ENCODE results near the gene BRICD5.

Gene BRICD5

DNA sequence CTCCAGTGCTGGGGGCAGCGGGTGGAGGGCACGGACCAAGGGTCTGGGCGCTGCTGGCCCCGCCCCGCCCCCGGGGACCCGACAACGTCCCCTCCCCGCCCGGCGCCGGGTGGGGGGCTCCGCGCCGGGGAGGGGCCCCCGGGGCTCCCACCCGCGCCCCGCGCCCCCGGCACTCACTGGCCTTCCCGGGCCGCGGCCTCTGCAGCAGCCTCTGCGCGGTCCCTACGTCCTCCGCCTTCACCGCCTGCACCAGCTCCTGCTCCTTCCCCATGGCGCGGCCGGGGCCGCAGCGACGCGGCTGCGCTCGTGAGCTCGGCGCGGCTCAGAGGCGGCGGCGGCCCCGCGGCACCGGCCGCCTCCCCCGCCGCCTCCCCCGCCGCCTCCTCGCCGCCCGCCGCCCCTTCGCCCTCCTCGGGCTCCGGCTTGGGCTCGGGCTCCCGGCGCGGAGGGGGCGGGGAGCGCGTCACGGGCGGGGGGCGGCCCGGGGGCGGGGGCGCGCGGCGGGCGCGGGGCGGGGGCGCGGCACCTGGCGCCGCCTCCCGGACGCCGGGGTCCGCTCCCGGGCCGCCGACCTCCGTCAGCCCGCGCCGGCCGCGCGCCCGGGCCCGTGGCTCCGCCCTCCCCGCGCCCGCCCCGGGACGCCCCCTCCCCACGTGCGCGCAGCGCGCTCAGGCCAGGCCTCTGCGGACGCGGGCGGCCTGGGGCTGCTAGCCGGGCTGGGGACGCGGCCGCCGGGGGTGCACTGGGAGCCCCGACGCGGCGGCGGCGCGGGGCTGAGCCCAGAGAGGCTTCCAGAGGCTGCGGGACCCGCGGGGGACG lies 14.3 kb downstream of the BRICD5 start, which contains the start of gene CASKIN1:
Gene CASKIN1 (minus strand): TSS at position 444 of the 819 bp plus-strand sequence. CDS start 173 bp downstream, at position 271.
- DNase-seq: no peak

DNA sequence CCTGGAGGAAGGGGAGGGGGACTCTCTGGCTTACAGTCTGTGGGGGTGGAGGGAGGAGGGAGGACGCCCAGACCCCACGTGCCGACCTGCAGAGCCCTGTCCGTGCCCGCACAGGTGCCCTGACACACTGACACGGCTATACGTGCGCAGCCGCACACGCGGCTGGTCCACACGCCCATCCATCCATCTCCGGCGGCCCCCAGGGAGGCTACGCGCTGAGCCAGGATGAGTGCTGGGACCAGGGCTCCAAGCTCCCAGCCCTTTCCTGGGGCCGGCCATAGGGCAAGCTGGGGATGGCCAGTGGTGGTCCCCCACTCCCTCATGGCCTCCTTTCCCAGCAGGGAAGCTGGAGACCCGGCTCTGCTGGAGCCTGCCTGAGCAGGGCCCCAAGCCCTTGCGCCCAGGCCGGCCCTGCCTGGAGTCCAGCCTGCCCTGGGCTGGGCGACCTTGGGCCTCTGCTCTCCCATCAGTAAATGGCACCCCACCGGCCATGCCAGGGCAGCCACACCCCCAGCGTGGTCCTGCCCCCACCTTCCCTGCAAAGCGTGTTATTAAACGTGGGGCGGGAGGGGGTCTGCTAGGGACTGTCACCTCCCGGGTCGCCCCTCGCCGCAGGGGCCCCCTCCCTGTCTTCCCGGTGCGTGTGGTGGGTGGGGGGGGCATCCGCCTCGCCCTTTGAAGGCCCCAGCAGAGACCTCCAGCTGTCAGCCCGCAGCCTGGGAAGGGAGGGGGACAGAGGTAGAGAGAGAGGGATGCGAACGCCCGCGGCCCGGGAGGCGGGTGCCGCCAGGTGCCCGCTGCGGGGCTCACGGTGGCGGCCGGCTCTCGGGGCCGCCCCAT lies 15.1 kb downstream of the BRICD5 start:
- no peak for DNase-seq

DNA sequence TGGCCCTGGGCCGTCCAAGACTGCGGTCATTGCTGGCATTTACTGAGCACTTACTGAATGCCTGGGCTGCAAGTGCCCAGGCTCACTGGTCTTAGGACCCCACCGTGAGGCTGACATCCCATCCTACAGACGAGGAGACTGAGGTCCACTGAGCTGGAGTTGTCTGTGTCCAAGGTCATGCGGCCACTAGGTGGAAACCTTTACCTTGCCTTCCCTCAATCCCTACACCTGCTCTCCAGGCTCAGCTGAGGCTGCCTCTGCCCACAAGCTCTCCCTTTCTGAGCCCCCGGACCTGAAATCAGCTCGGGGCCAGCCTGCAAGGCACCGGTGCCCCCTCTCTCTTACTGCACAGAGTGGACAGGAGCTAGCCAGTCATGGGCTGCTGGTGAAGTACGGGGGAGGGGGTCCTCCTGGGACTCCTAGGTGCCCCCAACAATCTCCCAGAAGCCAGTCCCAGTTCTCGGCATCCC lies 15.8 kb downstream of the BRICD5 start:
- no peak for DNase-seq

DNA sequence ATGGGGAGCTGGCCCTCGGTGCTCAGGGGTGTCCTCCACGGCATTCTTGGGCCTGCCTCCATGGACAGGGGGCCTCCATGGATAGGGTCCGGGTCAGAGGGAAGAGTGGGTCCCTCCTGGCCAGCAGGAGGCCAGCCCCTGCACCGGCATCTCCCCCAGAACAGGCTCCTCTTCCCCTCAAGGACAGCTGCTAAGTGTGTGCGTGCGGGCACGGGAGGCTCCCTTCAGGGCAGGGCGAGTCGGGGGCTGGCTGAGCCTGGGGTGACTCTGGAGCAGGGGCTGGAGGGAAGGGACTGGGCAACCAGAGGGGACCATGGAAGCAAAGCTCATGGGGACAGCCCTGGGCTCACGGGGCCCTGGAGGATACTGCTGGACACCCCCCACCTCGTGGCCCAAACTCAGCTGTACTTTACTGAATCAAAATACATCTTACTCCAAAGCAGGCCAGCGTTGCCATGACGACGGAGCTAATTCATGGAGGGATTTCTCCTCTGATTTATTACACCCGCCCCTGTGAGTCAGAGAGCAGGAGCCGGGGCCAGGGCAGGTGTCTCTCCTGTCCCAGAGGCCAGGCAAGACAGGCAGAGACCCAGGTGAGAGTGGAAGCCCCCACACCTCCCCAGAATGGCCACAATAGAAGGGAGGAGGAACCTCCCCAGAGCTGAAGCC lies 16.4 kb downstream of the BRICD5 start:
- DNase-seq: no peak

DNA sequence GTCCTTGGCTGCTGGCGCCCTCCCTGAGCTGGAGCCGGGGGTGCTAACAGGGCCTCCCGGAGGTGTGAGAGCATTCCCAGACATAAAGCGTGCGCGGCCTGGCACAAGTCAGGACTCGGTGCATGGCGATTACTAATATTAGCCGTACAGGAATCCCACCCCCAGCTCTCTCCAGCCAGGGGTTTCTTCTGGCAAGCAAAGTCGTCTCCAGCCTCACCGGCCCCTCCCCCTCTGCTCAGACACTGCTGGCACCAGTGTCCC lies 19.3 kb downstream of the BRICD5 start:
- no peak for DNase-seq

DNA sequence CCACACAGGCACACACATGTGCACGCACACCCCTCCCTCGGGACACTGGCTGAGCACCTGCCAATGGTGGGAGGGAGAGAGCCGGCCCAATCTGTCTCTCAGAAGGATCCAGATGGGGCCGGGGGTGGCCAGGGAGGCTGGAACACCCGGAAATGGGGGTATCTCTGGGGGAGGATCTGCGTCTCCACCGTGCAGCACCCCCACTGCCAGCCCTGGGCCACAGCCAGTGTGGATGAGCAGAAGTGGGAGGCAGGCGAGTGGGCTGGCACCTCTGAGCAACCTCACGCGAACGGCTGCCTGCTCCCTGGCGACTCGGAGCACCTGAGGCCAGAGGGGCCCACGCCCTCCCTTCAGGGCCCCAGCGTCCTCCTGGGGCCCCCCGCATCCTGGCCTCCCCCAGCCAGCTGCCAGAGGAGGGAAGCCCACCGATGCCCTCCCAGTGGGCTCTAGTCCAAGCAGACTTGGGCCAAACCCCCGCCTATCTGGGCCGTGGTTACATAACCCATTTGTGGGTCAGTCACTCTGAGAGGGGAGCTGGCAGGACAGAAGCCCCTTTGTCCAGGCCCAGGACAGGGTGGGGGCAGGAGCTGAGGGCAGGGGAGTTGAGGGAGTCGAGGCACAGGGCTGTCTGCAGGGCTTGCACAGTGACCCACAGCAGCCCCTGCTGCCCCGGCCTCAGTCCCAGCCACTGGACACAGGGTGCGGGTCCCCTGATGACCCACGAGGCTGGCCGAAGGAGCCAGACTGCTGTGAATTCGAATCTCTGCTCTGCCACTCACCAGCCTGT lies 19.8 kb downstream of the BRICD5 start:
- no peak for DNase-seq

DNA sequence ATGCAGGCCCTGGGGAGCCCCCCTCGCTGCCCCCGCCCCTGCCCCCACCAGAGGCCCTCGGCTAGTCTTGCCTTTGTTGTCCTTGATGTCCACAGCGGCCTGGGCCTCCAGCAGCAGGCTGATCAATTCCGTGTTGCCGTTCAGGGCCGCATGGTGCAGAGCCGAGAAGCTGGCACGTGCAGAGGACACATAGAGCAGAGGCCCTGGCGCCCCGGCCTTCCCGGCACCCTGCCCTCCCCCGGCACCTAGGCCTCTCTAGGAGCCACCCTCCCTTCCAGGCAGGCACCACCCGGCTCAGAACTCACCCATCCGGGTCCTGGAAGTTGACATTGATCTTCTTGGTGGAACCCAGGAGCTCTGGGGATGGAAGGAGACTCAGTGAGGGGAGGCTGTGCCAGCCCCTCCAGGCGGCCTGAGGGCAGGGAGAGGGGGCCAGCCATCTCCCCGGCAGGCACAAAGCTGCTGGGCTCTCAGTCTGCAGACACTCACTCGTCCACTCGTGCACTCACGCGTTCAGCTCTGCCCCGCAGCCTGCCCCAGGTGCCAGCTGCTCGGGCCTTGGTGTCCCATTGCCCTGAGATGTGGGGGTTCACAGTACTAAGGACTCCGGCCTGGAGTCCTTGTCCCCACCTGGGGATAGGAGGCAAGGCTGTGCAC lies 20.5 kb downstream of the BRICD5 start:
- no peak for DNase-seq

DNA sequence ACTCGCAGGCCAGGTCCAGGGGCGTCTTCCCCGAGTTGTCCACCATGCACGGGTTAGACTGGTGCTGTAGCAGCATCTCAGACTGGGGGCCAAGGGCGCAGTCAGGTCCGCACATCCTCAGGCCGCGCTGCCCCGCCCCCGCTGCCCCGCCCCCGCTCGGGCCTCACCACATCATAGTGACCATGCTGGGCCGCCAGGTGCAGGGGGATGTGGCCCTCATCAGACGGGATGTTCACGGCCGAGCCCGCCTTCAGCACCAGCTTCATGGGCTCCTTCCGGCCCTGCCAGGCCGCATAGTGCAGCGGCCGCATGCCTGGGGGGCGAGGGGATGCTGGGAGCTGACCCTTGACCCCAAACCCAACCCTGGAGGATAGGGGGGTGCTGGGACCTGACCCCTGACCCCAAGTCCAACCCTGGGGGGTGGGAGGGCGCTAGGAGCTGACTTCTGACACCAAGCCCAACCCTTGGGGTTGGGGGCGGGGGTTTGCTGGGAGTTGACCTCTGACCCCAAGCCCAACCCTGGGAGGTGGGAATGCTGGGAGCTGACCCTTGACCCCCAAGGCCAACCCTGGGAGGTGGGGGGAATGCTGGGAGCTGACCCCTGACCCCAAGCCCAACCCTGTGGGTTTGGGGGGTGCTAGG lies 21.3 kb downstream of the BRICD5 start:
- DNase-seq: no peak

DNA sequence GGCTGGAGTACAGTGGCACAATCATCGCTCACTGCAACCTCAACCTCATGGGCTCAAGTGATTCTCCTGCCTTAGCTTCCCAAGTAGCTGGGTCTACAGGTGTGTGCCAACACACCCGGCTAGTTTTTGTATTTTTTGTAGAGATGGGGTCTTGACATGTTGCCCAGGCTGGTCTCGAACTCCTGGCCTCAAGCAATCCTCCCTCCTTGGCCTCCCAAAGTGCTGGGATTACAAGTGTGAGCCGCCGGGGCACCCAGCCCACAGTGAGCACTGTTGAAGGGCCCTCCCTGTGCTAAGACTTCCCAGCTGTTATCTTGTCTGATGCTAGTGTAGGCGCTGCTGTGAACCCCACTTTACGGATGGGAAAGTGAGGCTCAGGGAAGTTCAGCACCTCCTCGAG lies 22.3 kb downstream of the BRICD5 start:
- DNase-seq: no peak

DNA sequence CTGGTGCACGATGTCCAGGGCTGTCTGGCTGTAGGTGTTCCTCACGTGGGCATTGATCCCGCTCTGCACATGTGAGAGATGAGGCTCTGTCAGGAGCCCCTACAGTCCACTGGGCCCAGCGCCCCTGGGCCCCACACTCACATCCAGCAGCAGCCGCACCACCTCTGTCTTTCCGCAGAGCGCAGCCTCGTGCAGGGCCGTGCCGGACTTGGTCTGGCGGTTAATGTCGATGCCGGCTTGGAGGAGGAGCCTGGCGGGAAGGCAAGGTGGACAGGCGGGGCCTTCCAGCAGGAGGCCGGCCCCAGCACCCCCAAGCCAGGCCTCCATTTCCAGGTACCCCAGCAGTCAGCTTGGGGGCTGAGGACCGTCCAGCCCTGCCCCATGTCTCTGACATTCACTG lies 23.5 kb downstream of the BRICD5 start:
- DNase-seq: no peak

DNA sequence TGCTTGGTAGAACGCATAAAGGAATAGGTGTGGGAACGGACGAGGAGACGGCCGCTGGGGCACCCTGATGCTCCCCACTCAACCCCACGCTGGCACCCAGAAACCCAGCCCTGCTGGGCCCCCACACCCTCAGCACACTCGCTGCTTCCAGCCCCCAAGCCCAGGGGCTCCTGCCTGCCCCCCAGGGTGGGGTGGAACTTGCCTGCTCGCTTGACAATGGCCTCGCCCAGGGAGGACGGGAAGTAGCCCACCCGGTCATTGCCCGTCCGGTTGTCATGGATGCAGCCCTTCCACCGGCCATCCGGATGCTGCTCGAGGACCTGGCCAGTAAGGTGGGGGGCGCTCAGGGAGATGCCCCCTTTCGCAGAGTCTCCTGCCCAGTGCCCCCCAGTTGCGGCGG lies 24.2 kb downstream of the BRICD5 start:
- DNase-seq: no peak

DNA sequence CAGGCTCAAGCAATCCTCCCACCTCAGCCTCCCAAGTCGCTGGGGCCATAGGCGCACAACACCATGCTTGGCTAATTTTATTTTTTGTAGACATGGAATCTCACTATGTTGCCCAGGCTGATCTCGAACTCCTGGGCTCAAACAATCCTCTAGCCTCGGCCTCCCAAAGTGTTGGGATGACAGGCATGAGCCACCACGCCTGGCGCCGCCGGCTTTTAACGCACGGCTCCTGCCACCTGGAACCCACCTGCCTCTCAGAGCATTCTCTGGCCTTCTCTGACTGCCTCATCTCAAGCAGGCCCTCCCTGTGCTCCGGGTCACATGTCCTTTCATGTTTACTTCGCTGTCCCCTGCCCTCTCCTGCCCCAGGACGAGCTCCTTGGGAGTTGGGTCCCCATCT lies 24.6 kb downstream of the BRICD5 start:
- no peak for DNase-seq

DNA sequence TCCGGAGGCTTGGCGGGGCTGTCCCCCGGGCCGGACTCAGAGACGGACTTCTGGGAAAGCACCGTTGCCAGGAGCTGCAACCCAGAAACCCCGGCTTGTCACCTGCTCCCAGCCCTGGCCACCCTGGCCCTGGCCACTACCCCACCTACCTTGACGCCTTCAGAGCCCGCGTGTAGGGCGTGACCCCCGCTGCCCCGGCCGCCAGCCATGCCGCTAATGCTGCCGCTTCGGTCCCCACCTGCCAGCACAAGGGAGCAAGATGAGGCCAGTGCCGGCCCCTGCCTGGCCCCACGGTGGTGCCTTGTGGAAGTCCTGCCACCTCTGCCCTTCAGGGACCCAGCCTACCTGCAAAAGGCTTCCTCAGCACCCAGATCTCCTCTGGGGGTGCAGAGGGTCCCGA lies 25.7 kb downstream of the BRICD5 start:
- no peak for DNase-seq

DNA sequence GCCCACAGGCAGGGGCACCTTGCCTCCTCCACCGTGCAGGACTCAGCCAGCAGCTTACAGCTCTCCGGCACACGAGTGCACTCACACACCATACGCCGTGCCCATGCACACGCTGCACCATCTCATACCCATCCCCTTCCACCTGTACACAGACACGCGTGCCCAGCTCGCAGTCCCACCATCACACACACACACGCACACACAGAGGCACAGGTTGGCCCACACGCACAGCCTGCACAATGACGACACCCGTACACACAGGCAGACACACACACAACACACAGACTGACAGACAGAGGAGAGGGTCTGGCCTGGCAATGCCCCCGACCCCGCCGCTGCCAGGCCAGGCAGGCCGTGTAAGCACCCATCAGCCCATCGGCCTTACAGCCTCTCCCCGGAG lies 26.3 kb downstream of the BRICD5 start:
- DNase-seq: no peak

DNA sequence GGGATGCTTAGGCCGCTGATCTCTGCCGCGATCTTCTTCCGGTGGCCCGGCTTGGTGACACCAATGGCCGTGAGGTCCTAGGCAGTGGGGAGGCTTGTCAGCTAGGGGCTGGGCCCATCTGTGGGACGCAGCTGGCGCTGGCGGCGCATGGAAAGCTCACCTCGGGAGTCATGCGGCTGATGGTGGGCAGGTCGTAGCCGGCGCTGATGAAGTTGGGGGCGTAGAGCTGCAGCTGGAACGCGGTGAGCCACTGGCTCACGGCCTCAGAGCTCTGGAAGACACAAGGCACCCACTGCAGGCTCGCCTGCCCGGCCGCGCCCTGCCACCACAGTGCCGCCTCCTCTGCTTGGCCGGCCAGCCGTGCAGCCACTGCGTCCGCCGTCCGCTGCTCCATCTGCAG lies 27.0 kb downstream of the BRICD5 start:
- DNase-seq: no peak

DNA sequence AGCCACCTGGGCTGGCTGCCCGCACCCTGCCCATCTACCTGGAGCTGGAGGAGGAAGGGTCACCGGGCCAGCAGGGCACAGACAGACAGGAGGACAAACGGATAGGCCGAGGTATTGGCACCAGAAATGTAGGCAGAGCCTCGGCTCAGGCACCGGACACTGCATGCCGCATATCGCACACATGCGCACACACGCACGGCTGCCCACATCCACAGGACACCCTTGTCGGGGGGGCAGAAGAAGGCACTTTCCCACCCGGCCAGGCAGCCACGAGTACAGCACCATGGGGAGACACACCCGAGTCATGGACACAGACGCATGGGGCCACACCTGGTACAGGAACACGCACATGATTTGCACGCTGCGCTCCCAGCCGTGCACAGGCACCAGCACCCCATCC lies 28.7 kb downstream of the BRICD5 start:
- no peak for DNase-seq

DNA sequence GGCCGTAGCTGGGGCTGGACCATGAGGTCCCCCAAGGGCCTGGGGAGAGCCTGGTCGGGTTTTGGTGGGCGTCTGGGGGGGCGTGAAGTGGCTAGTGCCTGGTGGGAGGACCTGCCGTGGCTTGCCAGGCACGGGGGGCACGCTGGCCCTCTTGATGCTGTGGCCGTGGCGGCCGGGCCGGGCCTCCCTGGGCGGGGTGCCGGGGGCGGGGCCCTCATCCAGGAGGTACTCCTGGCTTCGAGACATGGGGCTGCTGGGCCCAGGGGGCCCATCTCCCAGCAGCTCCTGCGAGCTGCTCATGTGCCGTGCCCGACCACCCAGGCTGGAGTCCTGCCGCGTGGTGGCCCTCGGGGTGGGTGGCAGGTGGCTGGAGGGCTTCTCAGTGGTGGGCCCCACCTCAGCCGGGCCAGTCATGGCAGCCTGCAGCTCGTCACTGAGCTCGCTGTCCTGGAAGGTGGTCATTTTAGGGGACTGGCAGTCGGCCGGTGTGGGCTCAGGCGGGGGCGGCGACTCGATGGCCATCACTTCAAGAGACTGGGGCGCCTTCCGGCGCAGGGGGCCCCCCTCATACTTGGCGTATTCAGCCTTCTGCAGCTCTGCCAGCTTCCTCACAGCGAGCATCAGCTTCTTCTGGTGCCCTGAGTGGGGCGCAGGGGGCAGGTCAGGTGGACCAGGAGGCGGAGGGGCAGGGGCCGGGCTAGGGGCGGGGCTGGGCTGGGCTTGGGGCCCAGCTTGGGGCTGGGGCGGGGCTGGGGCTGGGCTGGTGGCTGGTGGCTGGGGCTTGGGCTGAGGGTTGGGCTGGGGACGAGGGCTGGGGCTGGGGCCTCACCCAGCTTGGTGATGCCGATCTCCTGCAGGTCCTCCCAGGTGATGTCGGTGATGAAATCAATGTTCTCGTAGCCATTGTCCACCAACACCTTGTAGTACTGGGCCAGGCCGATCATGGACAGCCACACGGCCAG lies 29.4 kb downstream of the BRICD5 start:
- DNase-seq: no peak

DNA sequence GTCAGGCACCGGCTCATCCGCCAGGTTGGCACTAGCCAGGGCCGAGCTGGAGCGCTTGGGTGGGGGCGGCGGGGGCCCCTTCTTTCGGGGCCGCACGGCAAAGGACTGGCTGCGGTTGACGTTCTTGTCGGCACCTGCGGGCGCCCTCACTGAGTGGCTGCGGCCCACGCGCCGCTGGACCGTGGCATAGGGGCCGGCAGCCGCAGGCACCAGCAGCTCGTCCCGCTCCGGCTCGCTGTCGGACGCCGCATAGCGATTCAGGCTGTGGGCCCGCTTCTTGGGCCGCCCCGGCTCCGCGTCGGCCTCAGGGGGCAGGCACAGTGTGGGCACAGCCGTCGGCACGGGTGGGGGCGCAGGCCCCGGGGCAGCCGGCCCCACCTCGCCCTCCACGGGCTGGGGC lies 30.2 kb downstream of the BRICD5 start:
- DNase-seq: no peak

DNA sequence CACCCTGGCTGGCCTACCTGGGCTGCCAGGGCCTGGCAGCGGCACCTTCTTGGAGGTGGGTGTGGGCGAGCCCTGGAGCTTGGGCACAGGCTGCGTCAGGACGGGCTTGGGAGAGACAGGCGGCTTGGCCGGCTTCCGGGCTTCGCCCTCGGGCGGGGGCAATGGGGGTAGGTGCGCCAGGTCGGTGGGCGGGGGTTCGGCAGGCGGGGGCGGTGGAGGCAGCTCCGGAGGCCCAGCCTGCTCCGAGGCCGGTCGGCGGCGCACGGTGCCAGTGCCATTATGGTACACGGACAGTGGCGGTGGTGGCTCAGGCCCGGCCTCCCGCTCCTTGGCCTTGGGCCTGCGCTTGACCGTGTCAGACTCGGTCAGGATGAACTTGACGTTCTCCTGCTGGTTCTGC lies 31.1 kb downstream of the BRICD5 start:
- no peak for DNase-seq

DNA sequence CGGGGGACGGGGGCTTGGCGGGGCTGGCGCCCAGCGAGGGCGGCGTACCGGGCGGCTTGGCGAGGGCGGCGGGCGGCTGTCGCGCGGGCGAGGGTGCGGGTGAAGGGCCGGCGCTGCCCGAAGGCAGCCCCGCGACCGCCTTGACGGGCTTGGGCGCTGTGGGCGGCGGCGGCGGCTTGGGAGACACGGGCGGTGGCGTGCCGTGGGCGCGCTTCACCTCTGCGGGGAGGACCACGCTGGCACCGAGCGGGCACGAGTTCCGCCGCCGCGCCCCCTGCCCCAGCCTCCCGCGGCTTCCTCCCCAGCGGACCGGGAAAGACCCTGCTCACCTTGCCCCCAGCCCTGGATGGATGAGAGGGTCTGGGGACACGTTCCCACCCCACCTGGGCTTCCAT lies 31.6 kb downstream of the BRICD5 start:
- no peak for DNase-seq
